Measurements from ENCODE around the gene TMEM212.

DNA sequence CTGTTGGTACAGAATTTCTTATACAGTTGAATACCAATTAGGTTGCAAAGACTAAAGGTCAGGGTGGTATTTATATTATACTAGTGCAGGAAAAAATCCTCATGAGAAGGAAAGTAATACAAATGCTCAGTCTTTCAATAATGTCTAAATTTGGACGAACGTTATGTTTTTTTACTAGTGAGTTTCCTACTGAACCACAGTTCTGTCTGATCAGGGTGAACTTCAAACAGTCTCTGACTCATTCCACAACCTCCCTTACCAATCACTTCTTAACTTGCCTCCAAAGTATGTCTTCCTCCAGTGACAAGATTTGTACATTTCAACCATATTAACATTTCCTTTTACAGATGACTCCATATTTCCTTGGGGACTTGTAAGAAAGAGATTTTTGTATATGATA lies 3.4 kb downstream of the TMEM212 start:
- TF ChIP-seq EZH2 (IDR thresholded peaks at IDR 0.05; ENCODE audit: borderline replicate concordance, low read depth, low read length, severe bottlenecking): no peak
- TF ChIP-seq, protein P1, sequence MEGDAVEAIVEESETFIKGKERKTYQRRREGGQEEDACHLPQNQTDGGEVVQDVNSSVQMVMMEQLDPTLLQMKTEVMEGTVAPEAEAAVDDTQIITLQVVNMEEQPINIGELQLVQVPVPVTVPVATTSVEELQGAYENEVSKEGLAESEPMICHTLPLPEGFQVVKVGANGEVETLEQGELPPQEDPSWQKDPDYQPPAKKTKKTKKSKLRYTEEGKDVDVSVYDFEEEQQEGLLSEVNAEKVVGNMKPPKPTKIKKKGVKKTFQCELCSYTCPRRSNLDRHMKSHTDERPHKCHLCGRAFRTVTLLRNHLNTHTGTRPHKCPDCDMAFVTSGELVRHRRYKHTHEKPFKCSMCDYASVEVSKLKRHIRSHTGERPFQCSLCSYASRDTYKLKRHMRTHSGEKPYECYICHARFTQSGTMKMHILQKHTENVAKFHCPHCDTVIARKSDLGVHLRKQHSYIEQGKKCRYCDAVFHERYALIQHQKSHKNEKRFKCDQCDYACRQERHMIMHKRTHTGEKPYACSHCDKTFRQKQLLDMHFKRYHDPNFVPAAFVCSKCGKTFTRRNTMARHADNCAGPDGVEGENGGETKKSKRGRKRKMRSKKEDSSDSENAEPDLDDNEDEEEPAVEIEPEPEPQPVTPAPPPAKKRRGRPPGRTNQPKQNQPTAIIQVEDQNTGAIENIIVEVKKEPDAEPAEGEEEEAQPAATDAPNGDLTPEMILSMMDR (IDR thresholded peaks at IDR 0.05; ENCODE audit: borderline replicate concordance, extremely low read depth, low read length, poor library complexity, severe bottlenecking): no peak
